Subcutaneous abdominal adipose tissue (tissue), 5 donors: Measurements from ENCODE around the gene MALSU1.
"Not testable (repeated sequence)": the region's sequence is repeated elsewhere in the genome, so short reads cannot be mapped to it uniquely, and the experiment has no call there.

Experiments
- H3K27ac ChIP-seq: one replicate; pipeline ENCODE4 v1.7.0; 2013; ENCODE audit warnings: low read depth, mild to moderate bottlenecking, inconsistent platforms, low read length, moderate library complexity
- H3K27me3 ChIP-seq, 5 donors: one replicate each; pipeline ENCODE4 v1.7.0; 2013; ENCODE audit warnings: low read length in 5 of 5, inconsistent platforms in 1 of 5; ENCODE audit not compliant: control insufficient read depth in 5 of 5, insufficient read depth in 4 of 5
- H3K36me3 ChIP-seq, 5 donors: one replicate each; pipeline ENCODE4 v1.7.0; 2013; ENCODE audit warnings: low read length in 5 of 5; ENCODE audit not compliant: control insufficient read depth in 5 of 5, insufficient read depth in 5 of 5
- H3K4me1 ChIP-seq, 5 donors: one replicate each; pipeline ENCODE4 v1.7.0; 2013; ENCODE audit warnings: low read length in 5 of 5, mild to moderate bottlenecking in 3 of 5, moderate library complexity in 1 of 5; ENCODE audit not compliant: control insufficient read depth in 5 of 5, insufficient read depth in 5 of 5
- H3K4me3 ChIP-seq, 5 donors: one replicate each; pipeline ENCODE4 v1.7.0; 2013; ENCODE audit warnings: low read length in 5 of 5, low read depth in 1 of 5
- H3K9ac ChIP-seq, 5 donors: one replicate each; pipeline ENCODE4 v1.7.0; 2013; ENCODE audit warnings: low read length in 5 of 5, mild to moderate bottlenecking in 4 of 5, moderate library complexity in 3 of 5
- H3K9me3 ChIP-seq, 5 donors: one replicate each; pipeline ENCODE4 v1.7.0; 2013; ENCODE audit warnings: low read length in 5 of 5; ENCODE audit not compliant: control insufficient read depth in 5 of 5
- donor health status: healthy.
- donor health status: healthy.
- donor health status: healthy.
- donor health status: healthy.
- donor health status: healthy.

Gene MALSU1

DNA sequence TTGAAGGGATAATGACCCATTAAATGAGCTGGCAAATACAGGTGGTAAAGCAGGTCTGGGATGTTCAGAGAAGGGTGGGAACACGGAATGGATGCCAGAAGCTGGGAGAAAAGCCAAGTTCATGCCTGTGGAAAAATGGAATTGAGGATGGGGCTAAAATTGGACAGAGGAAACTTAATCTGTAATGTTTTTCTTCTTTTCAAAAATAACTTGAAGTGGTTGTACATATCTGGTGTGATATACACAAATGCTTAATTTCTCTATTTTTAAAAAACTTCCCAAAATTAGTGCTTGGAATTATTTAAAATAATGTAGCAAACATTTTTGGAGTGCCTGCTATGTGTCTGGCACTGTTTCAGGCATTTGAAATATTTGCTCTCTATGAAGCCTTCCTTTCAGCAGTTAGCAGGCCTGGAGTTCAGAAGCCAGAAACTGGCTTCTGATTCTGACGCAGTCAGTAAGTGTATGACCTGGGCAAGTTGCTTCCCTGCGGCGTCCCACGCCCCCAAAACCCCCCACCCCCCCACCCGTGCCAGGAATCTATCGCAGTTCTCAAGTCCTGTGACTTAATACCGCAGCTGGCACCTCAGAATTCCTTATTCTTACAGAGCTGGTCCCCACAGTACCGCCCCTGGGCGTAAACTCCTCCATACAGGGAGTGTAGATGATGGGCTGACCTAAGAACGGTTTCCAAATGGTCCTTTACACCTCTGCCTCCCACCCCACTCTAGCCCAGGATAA lies 828 bp upstream of the MALSU1 start:
- Histone ChIP-seq H3K27ac (peak overlapping the region; percentile 82), H3K9me3 (no peaks in the 10 kb centered on the region), H3K27me3 (no peaks in the 10 kb centered on the region), H3K9ac (peak overlapping the region; percentile 50 to 93 (median 81)), H3K4me3 (peak overlapping the region; percentile 86 to 97 (median 96)), H3K36me3 (peaks cover 3 to 10% (median 6%) of the 10 kb centered on the region in 5 donors), H3K4me1 (peaks cover 6 to 39% (median 23%) of the 10 kb centered on the region in 5 donors)

GRCh38 chr7:23299770-23300300 lies 696 bp downstream of the MALSU1 start:
- Histone ChIP-seq H3K9me3 (no peaks in the 10 kb centered on the region), H3K4me1 (peaks cover 6 to 42% (median 23%) of the 10 kb centered on the region in 5 donors), H3K4me3 (peak overlapping the region; percentile 89 to 98 (median 96))

GRCh38 chr7:23306936-23307521 lies 7.9 kb downstream of the MALSU1 start:
- peaks cover 0 to 11% (median 2%) of the 10 kb centered on the region in 5 donors for H3K4me1 ChIP-seq
- H3K36me3 ChIP-seq, result peaks cover 25 to 38% (median 32%) of the 10 kb centered on the region in 5 donors
- H3K9ac ChIP-seq, result no peak overlapping the region
- H3K27me3 ChIP-seq, result no peaks in the 10 kb centered on the region
- H3K9me3 ChIP-seq, result no peaks in the 10 kb centered on the region
- no peak overlapping the region for H3K4me3 ChIP-seq
- no peak overlapping the region for H3K27ac ChIP-seq

More at GRCh38 chr7:23299770-23300300, 696 bp downstream of the MALSU1 start:
- H3K9ac ChIP-seq, result peak overlapping the region; percentile 84 to 95 (median 92)
- H3K36me3 ChIP-seq, result peaks cover 3 to 10% (median 6%) of the 10 kb centered on the region in 5 donors
- no peaks in the 10 kb centered on the region for H3K27me3 ChIP-seq
- peak overlapping the region; percentile 82 for H3K27ac ChIP-seq

- peaks cover 23 to 31% (median 27%) of the 10 kb centered on the region in 5 donors for H3K36me3 ChIP-seq
- H3K4me3 ChIP-seq, result no peak overlapping the region
- peaks cover 0 to 4% (median 0%) of the 10 kb centered on the region in 5 donors for H3K4me1 ChIP-seq
- no peak overlapping the region for H3K9ac ChIP-seq
- H3K9me3 ChIP-seq, result no peaks in the 10 kb centered on the region
- H3K27ac ChIP-seq, result no peak overlapping the region
- H3K27me3 ChIP-seq, result no peaks in the 10 kb centered on the region
Observed at GRCh38 chr7:23308754-23309153, 9.6 kb downstream of the MALSU1 start.

DNA sequence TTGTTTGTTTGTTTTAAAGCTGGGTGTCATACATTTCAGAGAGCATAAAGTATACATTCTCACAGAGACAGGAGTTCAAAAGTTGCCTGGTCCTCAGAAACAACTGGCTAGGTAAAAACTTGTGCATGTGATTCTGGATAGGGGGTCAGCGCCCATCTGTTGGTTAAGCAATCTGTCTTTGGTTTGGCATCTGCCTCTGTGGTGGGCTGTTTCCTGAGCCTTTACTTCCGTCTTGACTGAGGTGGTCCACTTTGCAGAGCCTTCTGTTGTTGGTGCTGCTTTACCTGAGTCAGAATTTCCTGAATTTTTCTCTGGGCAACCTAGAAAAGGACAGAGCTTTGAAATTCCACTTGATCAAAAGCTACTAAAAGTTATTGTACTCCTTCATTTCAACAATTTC lies 13.0 kb downstream of the MALSU1 start:
- peaks cover 23 to 31% (median 27%) of the 10 kb centered on the region in 5 donors for H3K36me3 ChIP-seq

GRCh38 chr7:23315366-23315765 lies 16.2 kb downstream of the MALSU1 start:
- peaks cover 0 to 7% (median 3%) of the 10 kb centered on the region in 5 donors for H3K36me3 ChIP-seq
- H3K27me3 ChIP-seq, result no peaks in the 10 kb centered on the region
- H3K9me3 ChIP-seq, result no peaks in the 10 kb centered on the region
- H3K27ac ChIP-seq, result no peak overlapping the region
- no peak overlapping the region for H3K4me3 ChIP-seq
- no peak overlapping the region for H3K9ac ChIP-seq
- peaks cover 0 to 2% (median 0%) of the 10 kb centered on the region in 5 donors for H3K4me1 ChIP-seq

More for the DNA sequence above, 13.0 kb downstream of the MALSU1 start:
- H3K9me3 ChIP-seq, H3K27me3 ChIP-seq, H3K27ac ChIP-seq, H3K4me3 ChIP-seq, H3K9ac ChIP-seq, H3K4me1 ChIP-seq: not testable (repeated sequence)

DNA sequence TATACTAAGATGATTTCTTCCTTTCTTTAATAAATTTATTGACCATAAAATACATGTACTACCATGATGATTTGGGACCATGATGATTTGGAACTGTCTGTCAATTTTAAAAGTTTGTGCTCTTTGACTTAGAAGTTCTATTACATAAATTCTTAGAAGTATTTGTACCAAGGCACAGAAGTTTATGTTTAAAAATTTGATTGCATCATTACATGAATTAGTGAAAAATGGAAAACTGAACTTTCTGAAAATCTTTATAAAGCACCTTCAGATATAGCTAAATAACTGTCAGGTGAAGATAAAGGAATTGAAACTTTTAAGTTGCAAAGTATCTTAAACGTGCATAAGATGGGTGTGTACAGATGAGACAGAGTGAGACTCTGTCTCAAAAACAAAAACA lies 32.0 kb downstream of the MALSU1 start:
- Histone ChIP-seq H3K9me3 (no peaks in the 10 kb centered on the region), H3K9ac (no peak overlapping the region), H3K4me1 (peaks cover 2 to 29% (median 25%) of the 10 kb centered on the region in 5 donors), H3K27me3 (no peaks in the 10 kb centered on the region), H3K36me3 (no peaks in the 10 kb centered on the region), H3K27ac (no peak overlapping the region), H3K4me3 (no peak overlapping the region)

- peaks cover 2 to 29% (median 25%) of the 10 kb centered on the region in 5 donors for H3K4me1 ChIP-seq
- H3K27me3 ChIP-seq, result no peaks in the 10 kb centered on the region
- H3K4me3 ChIP-seq, result no peak overlapping the region
- no peaks in the 10 kb centered on the region for H3K9me3 ChIP-seq
- H3K9ac ChIP-seq, result no peak overlapping the region
- no peaks in the 10 kb centered on the region for H3K36me3 ChIP-seq
- H3K27ac ChIP-seq, result peak overlapping the region; percentile 72
Observed at GRCh38 chr7:23332193-23332592, 33.1 kb downstream of the MALSU1 start.

DNA sequence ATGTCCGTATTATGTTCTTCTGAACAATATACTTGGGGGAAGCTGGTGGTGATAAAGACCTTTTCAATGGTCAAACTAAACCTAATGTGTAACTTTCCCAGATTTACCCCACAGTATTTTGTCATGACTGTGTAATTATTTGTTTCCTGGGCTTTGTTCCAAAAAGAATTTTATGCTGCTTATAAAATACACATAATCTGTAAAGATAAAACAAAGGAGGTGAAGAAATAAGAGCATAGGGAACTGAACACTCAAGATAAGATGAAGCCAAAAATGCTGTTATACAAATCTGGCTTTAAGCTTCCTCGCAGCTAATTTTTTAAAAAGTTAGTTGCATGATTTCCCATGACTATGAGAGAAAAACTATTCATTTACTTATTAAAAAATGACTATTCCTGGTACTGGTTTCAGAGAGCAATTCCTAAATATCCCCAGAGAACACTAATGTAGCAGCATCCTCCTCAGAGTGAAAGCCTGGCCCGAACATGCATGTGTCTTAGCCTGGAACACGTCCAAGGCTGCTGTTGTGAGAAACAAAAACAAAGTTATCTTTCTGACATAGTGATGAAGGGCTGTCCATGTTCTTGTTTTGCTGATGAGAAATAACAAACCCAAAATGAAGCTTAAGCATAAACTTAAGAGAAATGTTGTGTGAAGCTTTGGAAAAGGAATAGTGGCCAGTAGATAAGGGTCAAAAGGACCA lies 33.9 kb downstream of the MALSU1 start:
- peaks cover 2 to 29% (median 25%) of the 10 kb centered on the region in 5 donors for H3K4me1 ChIP-seq
- no peaks in the 10 kb centered on the region for H3K27me3 ChIP-seq
- H3K27ac ChIP-seq, result peak overlapping the region; percentile 72
- H3K9ac ChIP-seq, result no peak overlapping the region
- peaks cover 0 to 2% (median 0%) of the 10 kb centered on the region in 5 donors for H3K9me3 ChIP-seq
- no peak overlapping the region for H3K4me3 ChIP-seq
- no peaks in the 10 kb centered on the region for H3K36me3 ChIP-seq
